Measurements from ENCODE around the gene ARHGAP25. TPM values are rescaled to one million over a fixed set of nuclear protein-coding genes. Genes with fewer than 3 reads are reported as not detected.

Gene ARHGAP25
- total and polyA plus RNA-seq, 2 of the 4 experiments (the other 2 are of a cell fraction), result 0.29 to 0.36 TPM

GRCh38 chr2:68833162-68833561, 98.6 kb downstream of the ARHGAP25 start:
- H4K8ac ChIP-seq (ENCODE audit: low read depth in 2 of 2, low read length in 2 of 2), result no peak overlapping the region
- no peak overlapping the region for H3K27ac ChIP-seq (ENCODE audit: insufficient read depth, low read length)
- peaks cover 28% of the 10 kb centered on the region for H3K9me1 ChIP-seq (ENCODE audit: insufficient read depth, low read length)
- H3K9ac ChIP-seq (ENCODE audit: low read depth, low read length), result no peak overlapping the region
- H2AFZ ChIP-seq (replicated peaks; ENCODE audit: low read length, poor library complexity), result no peak overlapping the region
- H3K9me3 ChIP-seq (ENCODE audit: control insufficient read depth, insufficient read depth, low read length), result no peaks in the 10 kb centered on the region
- no peak overlapping the region for H4K91ac ChIP-seq (ENCODE audit: insufficient read depth, low read depth, low read length)
- H4K20me1 ChIP-seq (ENCODE audit: insufficient read depth, low read length), result no peaks in the 10 kb centered on the region
- peaks cover 25% of the 10 kb centered on the region for H3K4me1 ChIP-seq (ENCODE audit: control insufficient read depth, insufficient read depth, low read length)
- dilution Hi-C loops (cut with HindIII; ENCODE audit: low sequenced_read_pairs, unreplicated experiment) (no loop called here), in situ Hi-C loops (cut with MboI; ENCODE audit: low sequenced_read_pairs) (no loop called here), intact Hi-C loops (cut with micrococcal nuclease) (no loop called here)
- H3K4ac ChIP-seq (ENCODE audit: low read depth, low read length), result no peak overlapping the region
- no peaks in the 10 kb centered on the region for H3K36me3 ChIP-seq (ENCODE audit: control insufficient read depth, insufficient read depth, low read length)
- BruUV-seq (replicated peaks), result no TSS peak
- no peak overlapping the region for H3K4me3 ChIP-seq (ENCODE audit: insufficient read depth, low read depth, low read length)
- no peak overlapping the region for H2BK5ac ChIP-seq (ENCODE audit: low read depth, low read length, poor library complexity, severe bottlenecking)
- H2BK20ac ChIP-seq (ENCODE audit: low read depth, low read length), result no peak overlapping the region
- no peak for ATAC-seq (ENCODE audit: low read depth)
- no peak overlapping the region for H3K56ac ChIP-seq (ENCODE audit: extremely low read depth, insufficient read depth, low read length)
- H2BK15ac ChIP-seq (ENCODE audit: low read depth, low read length), result no peak overlapping the region
- no peak overlapping the region for H3K14ac ChIP-seq (replicated peaks; ENCODE audit: low read depth, low read length)
- H3K18ac ChIP-seq (ENCODE audit: low read depth, low read length), result no peak overlapping the region
- TF ChIP-seq, protein P1, sequence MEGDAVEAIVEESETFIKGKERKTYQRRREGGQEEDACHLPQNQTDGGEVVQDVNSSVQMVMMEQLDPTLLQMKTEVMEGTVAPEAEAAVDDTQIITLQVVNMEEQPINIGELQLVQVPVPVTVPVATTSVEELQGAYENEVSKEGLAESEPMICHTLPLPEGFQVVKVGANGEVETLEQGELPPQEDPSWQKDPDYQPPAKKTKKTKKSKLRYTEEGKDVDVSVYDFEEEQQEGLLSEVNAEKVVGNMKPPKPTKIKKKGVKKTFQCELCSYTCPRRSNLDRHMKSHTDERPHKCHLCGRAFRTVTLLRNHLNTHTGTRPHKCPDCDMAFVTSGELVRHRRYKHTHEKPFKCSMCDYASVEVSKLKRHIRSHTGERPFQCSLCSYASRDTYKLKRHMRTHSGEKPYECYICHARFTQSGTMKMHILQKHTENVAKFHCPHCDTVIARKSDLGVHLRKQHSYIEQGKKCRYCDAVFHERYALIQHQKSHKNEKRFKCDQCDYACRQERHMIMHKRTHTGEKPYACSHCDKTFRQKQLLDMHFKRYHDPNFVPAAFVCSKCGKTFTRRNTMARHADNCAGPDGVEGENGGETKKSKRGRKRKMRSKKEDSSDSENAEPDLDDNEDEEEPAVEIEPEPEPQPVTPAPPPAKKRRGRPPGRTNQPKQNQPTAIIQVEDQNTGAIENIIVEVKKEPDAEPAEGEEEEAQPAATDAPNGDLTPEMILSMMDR (conservative IDR thresholded peaks at IDR 0.05; ENCODE audit: low read depth, low read length), result no peak
- TF ChIP-seq MAZ (IDR thresholded peaks at IDR 0.05; ENCODE audit: borderline replicate concordance, low read depth, low read length) (no peak), RCOR1 (IDR thresholded peaks at IDR 0.05; ENCODE audit: insufficient replicate concordance, low read length) (no peak), FOS (IDR thresholded peaks at IDR 0.05; ENCODE audit: low read depth, low read length) (no peak), CEBPB (IDR thresholded peaks at IDR 0.05; ENCODE audit: low read depth, low read length) (no peak), RFX5 (IDR thresholded peaks at IDR 0.05; ENCODE audit: low read depth, low read length) (no peak), POLR2A (IDR thresholded peaks at IDR 0.05; ENCODE audit: low read depth, low read length) (no peak), SMC3 (IDR thresholded peaks at IDR 0.05; ENCODE audit: low read depth, low read length) (no peak)
- H3K4me2 ChIP-seq (ENCODE audit: low read depth, low read length), result no peak overlapping the region
- no peak overlapping the region for H3K23ac ChIP-seq (ENCODE audit: low read depth, low read length)
- H3K27me3 ChIP-seq (ENCODE audit: control insufficient read depth, insufficient read depth, low read length), result no peaks in the 10 kb centered on the region
- no peak overlapping the region for H2AK9ac ChIP-seq (replicated peaks; ENCODE audit: low read depth, low read length, poor library complexity)
- POLR2A ChIA-PET (ENCODE audit: unreplicated experiment), result no interaction called here
- no peak overlapping the region for H4K5ac ChIP-seq (ENCODE audit: low read depth, low read length)
- no CpG with 5 or more reads among the region's 2 CpGs for WGBS, 2 experiments (ENCODE audit: extremely low coverage in 2 of 2, insufficient read length in 1 of 2)
- CTCF ChIA-PET, result interaction anchor here (1.1 kb wide), 1 partner anchor 47 kb away, joined by 5 read pairs; no protein-coding TSS in a partner anchor
- no peak overlapping the region for H2BK120ac ChIP-seq (ENCODE audit: low read depth, low read length)
- DNase-seq, result no peak
- peaks cover 0 to 6% of the 10 kb centered on the region in 2 experiments; a peak in 1 of 4 replicates for H3K79me1 ChIP-seq (ENCODE audit: low read depth in 1 of 2, low read length in 2 of 2)
- no peak overlapping the region for H2AK5ac ChIP-seq (ENCODE audit: low read depth, low read length)
